HFFc6 (cell line): ENCODE data around the gene PAK1. TPM values are rescaled to one million over a fixed set of nuclear protein-coding genes. Genes with fewer than 3 reads are reported as not detected.

ENCODE experiments used
- DNase-seq: peaks from one replicate; pipeline ENCODE4 v3.0.0-alpha.2; 2018
- H3K27ac Mint-ChIP-seq: 2 replicates; pipeline ENCODE4 v1.8.0; 2020; ENCODE audit warnings: mild to moderate bottlenecking, mixed read lengths
- H3K27me3 Mint-ChIP-seq: 2 replicates; pipeline ENCODE4 v1.8.0; 2021; ENCODE audit warnings: mild to moderate bottlenecking, moderate library complexity, mixed read lengths; ENCODE audit not compliant: insufficient read depth
- H3K36me3 Mint-ChIP-seq: 2 replicates; pipeline ENCODE4 v1.8.0; 2021; ENCODE audit warnings: low read depth, mixed read lengths
- H3K4me1 Mint-ChIP-seq: 2 replicates; pipeline ENCODE4 v1.8.0; 2020; ENCODE audit warnings: low read depth, mixed read lengths
- H3K4me3 Mint-ChIP-seq: 2 replicates; pipeline ENCODE4 v1.8.0; 2020; ENCODE audit warnings: mild to moderate bottlenecking, moderate library complexity, mixed read lengths
- H3K9me3 Mint-ChIP-seq: 2 replicates; pipeline ENCODE4 v1.8.0; 2020; ENCODE audit warnings: mild to moderate bottlenecking, mixed read lengths
- CTCF ChIP-seq: fragments of 200-600 bp; sonication (generic); IDR thresholded peaks from 2 replicates; pipeline ENCODE4 v1.5.0; 2021; ENCODE audit warnings: antibody characterized with exemption, mild to moderate bottlenecking
- total RNA-seq, 6 experiments: library from RNA; stranded (reverse); fragmentation: NEBNext Ultra II Directional; extraction: Animal tissue kit (Norgen Biotek cat#: 25700); gene quantifications; 2 replicates in 1 of 6; 3 replicates in 5 of 6; pipeline ENCODE4 v1.2.3, GENCODE V29; 2021

PAK1 gene
- total RNA-seq, 6 experiments from 2014 or later: 41.7 to 52.2 (median 48.8) TPM

- Mint-ChIP-seq H3K27ac (no peak overlapping the region), H3K9me3 (0 out of 2 replicates have a peak, but pooled peaks cover 5% of the 10 kb centered on the region), H3K4me3 (no peak overlapping the region), H3K36me3 (peaks cover 72% of the 10 kb centered on the region), H3K4me1 (peaks cover 25% of the 10 kb centered on the region), H3K27me3 (no peaks in the 10 kb centered on the region)
- no peak for TF ChIP-seq CTCF
- no peak for DNase-seq
Observed at GRCh38 chr11:77359481-77359880, 114.4 kb downstream of the PAK1 start.

GRCh38 chr11:77353131-77353530, 120.8 kb downstream of the PAK1 start:
- Mint-ChIP-seq H3K36me3 (peaks cover 25% of the 10 kb centered on the region), H3K9me3 (no peaks in the 10 kb centered on the region), H3K27me3 (no peaks in the 10 kb centered on the region), H3K27ac (no peak overlapping the region), H3K4me1 (peaks cover 25% of the 10 kb centered on the region), H3K4me3 (no peak overlapping the region)
- TF ChIP-seq CTCF: no peak
- no peak for DNase-seq

GRCh38 chr11:77351281-77351886, 122.5 kb downstream of the PAK1 start:
- Mint-ChIP-seq H3K27ac (no peak overlapping the region), H3K4me3 (no peak overlapping the region), H3K36me3 (peaks cover 13% of the 10 kb centered on the region), H3K27me3 (no peaks in the 10 kb centered on the region), H3K9me3 (no peaks in the 10 kb centered on the region), H3K4me1 (peaks cover 42% of the 10 kb centered on the region)
- no peak for DNase-seq
- TF ChIP-seq CTCF: no peak

- Mint-ChIP-seq H3K27me3 (peaks cover 1% of the 10 kb centered on the region; the same call in 1 of the 2 replicates), H3K36me3 (peaks cover 34% of the 10 kb centered on the region), H3K9me3 (no peaks in the 10 kb centered on the region), H3K27ac (peak overlapping the region; percentile 12; the same call in 1 of the 2 replicates), H3K4me1 (peaks cover 74% of the 10 kb centered on the region), H3K4me3 (no peak overlapping the region)
- DNase-seq: no peak
- no peak for TF ChIP-seq CTCF
Observed at GRCh38 chr11:77347948-77348347, 125.9 kb downstream of the PAK1 start.

- peaks cover 1% of the 10 kb centered on the region; the same call in 1 of the 2 replicates for H3K27me3 Mint-ChIP-seq
- peaks cover 72% of the 10 kb centered on the region for H3K4me1 Mint-ChIP-seq
- peak overlapping the region; percentile 87 for H3K27ac Mint-ChIP-seq
- DNase-seq: peak; percentile 95
- H3K36me3 Mint-ChIP-seq: peaks cover 42% of the 10 kb centered on the region
- H3K9me3 Mint-ChIP-seq: no peaks in the 10 kb centered on the region
- TF ChIP-seq CTCF: no peak
- peak overlapping the region; percentile 58; the same call in 1 of the 2 replicates for H3K4me3 Mint-ChIP-seq
Observed at GRCh38 chr11:77346906-77347603, 126.8 kb downstream of the PAK1 start.
